ENCODE measurements around the gene ZCCHC7.

GRCh38 chr9:37371565-37372464 lies 251.4 kb downstream of the ZCCHC7 start:
- TF ChIP-seq CTCF (IDR thresholded peaks at IDR 0.05 in 4 of 5, conservative IDR thresholded peaks at IDR 0.05 in 1 of 5) (no peak), POLR2A (IDR thresholded peaks at IDR 0.05) (no peak)

All from gastrocnemius medialis (tissue), 4 donors.